ENCODE measurements around the gene RTN4RL1. TPM values are rescaled to one million over a fixed set of nuclear protein-coding genes. Genes with fewer than 3 reads are reported as not detected.
"Not testable (repeated sequence)": the region's sequence is repeated elsewhere in the genome, so short reads cannot be mapped to it uniquely, and the experiment has no call there.

Gene RTN4RL1
- total RNA-seq, 1 experiment from 2014 or later: 65.0 TPM

- in situ Hi-C loops (cut with HindIII; ENCODE audit: low sequenced_read_pairs): no loop called here
- no peak for DNase-seq (ENCODE audit: low spot score)
Measured at GRCh38 chr17:1994707-1995106, 30.4 kb downstream of the RTN4RL1 start.

GRCh38 chr17:1992541-1992940 is 32.6 kb downstream of the RTN4RL1 start:
- in situ Hi-C loops (cut with HindIII; ENCODE audit: low sequenced_read_pairs): no loop called here
- peak; percentile 61 for DNase-seq (ENCODE audit: low spot score)

GRCh38 chr17:1989135-1989534 is 36.0 kb downstream of the RTN4RL1 start:
- DNase-seq (ENCODE audit: low spot score): no peak
- in situ Hi-C loops (cut with HindIII; ENCODE audit: low sequenced_read_pairs): no loop called here

- in situ Hi-C loops (cut with HindIII; ENCODE audit: low sequenced_read_pairs): no loop called here
Measured at GRCh38 chr17:1986783-1987451, 38.2 kb downstream of the RTN4RL1 start.

GRCh38 chr17:1985686-1986085 is 39.4 kb downstream of the RTN4RL1 start:
- in situ Hi-C loops (cut with HindIII; ENCODE audit: low sequenced_read_pairs): no loop called here
- no peak for DNase-seq (ENCODE audit: low spot score)

More at GRCh38 chr17:1986783-1987451, 38.2 kb downstream of the RTN4RL1 start:
- no peak for DNase-seq (ENCODE audit: low spot score)

- no peak for DNase-seq (ENCODE audit: low spot score)
- in situ Hi-C loops (cut with HindIII; ENCODE audit: low sequenced_read_pairs): no loop called here
Measured at GRCh38 chr17:1985093-1985492, 40.0 kb downstream of the RTN4RL1 start.

GRCh38 chr17:1982793-1983366 is 42.3 kb downstream of the RTN4RL1 start:
- DNase-seq (ENCODE audit: low spot score); in situ Hi-C loops (cut with HindIII; ENCODE audit: low sequenced_read_pairs): not testable (repeated sequence)

GRCh38 chr17:1980665-1981250 is 44.4 kb downstream of the RTN4RL1 start:
- in situ Hi-C loops (cut with HindIII; ENCODE audit: low sequenced_read_pairs): no loop called here
- no peak for DNase-seq (ENCODE audit: low spot score)

- in situ Hi-C loops (cut with HindIII; ENCODE audit: low sequenced_read_pairs): no loop called here
- DNase-seq (ENCODE audit: low spot score): peak; percentile 78
Measured at GRCh38 chr17:1979182-1979985, 45.8 kb downstream of the RTN4RL1 start.

GRCh38 chr17:1978396-1978949 is 46.7 kb downstream of the RTN4RL1 start:
- DNase-seq (ENCODE audit: low spot score): peak; percentile 64
- in situ Hi-C loops (cut with HindIII; ENCODE audit: low sequenced_read_pairs): no loop called here

- in situ Hi-C loops (cut with HindIII; ENCODE audit: low sequenced_read_pairs): no loop called here
- DNase-seq (ENCODE audit: low spot score): peak; percentile 77
Measured at GRCh38 chr17:1977583-1978395, 47.3 kb downstream of the RTN4RL1 start.

GRCh38 chr17:1976683-1977064 is 48.5 kb downstream of the RTN4RL1 start:
- in situ Hi-C loops (cut with HindIII; ENCODE audit: low sequenced_read_pairs): no loop called here
- DNase-seq (ENCODE audit: low spot score): no peak

GRCh38 chr17:1976000-1976682 is 49.0 kb downstream of the RTN4RL1 start:
- DNase-seq (ENCODE audit: low spot score): no peak
- in situ Hi-C loops (cut with HindIII; ENCODE audit: low sequenced_read_pairs): no loop called here

GRCh38 chr17:1975573-1975972 is 49.6 kb downstream of the RTN4RL1 start:
- no peak for DNase-seq (ENCODE audit: low spot score)
- in situ Hi-C loops (cut with HindIII; ENCODE audit: low sequenced_read_pairs): no loop called here

- DNase-seq (ENCODE audit: low spot score): no peak
- in situ Hi-C loops (cut with HindIII; ENCODE audit: low sequenced_read_pairs): no loop called here
Measured at GRCh38 chr17:1972487-1973160, 52.5 kb downstream of the RTN4RL1 start.

- no peak for DNase-seq (ENCODE audit: low spot score)
- in situ Hi-C loops (cut with HindIII; ENCODE audit: low sequenced_read_pairs): no loop called here
Measured at GRCh38 chr17:1970843-1971384, 54.2 kb downstream of the RTN4RL1 start.

GRCh38 chr17:1969712-1970111 is 55.4 kb downstream of the RTN4RL1 start:
- no peak for DNase-seq (ENCODE audit: low spot score)
- in situ Hi-C loops (cut with HindIII; ENCODE audit: low sequenced_read_pairs): no loop called here

GRCh38 chr17:1967213-1967612 is 57.9 kb downstream of the RTN4RL1 start:
- no peak for DNase-seq (ENCODE audit: low spot score)

More at GRCh38 chr17:1967213-1967612, 57.9 kb downstream of the RTN4RL1 start:
- in situ Hi-C loops (cut with HindIII; ENCODE audit: low sequenced_read_pairs): no loop called here
